Erythroblast (primary cell): ENCODE results near the gene MAGI1.

ENCODE experiments used
- DNase-seq, 2 experiments: peaks; one replicate each; lab custom pipeline; 2025; lab: John Stamatoyannopoulos, UW
- GATA1 ChIP-seq: IDR thresholded peaks from 2 replicates; pipeline ENCODE4 v1.6.1; 2011; ENCODE audit warnings: low read depth, mild to moderate bottlenecking, control low read depth, low read length, moderate library complexity
- POLR2A ChIP-seq: IDR thresholded peaks from 2 replicates; pipeline ENCODE4 v1.6.1; 2011; ENCODE audit warnings: mild to moderate bottlenecking, low read length

Gene MAGI1

DNA sequence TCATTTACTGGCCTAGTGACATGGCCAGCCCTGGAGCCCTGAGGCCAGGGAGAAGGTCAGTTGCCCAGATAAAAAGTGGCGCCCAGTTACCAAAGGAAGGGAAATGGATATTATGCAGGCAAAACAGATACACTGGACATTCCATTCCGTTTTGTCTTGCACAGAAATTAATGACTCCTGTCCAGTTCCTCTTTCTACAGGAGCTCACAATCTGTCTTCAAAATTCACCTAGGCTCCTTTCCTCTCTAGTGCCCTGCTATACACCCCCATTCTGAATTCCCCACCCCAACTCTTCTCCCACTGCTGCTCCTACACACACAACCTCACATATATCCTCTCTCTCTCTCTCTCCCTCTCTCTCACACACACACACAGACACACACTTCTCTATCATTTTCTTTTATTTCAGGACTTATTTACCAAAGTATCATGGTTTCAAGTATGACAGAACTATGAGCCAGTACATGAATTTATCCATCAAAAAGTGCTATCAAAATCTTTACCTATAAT, 229.0 kb downstream of the MAGI1 start:
- DNase-seq, result no peak
- TF ChIP-seq POLR2A (no peak), GATA1 (no peak)

DNA sequence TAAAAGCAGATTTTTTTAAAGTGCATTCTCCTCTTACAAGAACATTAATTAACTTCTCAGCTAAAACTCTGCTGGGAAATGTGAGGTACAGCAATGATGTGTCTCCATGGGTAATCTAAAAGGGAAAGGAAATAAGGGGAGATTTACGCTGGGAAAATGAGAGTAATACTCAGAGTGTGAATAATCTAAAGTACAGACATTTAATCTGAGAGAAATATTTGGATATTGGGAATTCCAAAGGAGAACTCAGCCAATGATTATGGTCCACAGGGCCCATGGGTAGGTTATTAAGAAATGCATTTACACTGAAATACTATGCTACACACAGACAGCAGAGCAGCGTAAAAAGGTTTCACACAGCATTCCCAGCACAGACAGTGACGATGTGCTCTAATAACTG, 229.9 kb downstream of the MAGI1 start:
- DNase-seq, result no peak
- no peak for TF ChIP-seq GATA1
- no peak for TF ChIP-seq POLR2A

DNA sequence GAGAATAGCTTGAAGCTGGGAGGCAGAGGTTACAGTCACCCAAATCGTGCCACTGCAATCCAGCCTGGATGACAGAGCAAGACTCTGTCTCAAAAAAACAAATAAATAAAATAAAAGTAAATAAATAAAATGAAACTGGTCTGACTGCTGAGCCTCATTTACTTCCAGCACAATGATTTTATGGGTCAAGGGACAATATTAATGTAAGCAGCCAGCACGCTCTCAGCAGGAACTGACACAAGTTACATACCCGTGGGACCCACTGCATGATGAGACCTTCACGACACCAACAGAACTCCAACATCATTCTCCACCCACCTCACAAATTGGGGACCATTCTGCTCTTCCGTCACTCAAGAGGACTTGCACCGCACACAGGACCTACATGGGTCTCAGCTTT, 230.3 kb downstream of the MAGI1 start:
- TF ChIP-seq GATA1 (no peak), POLR2A (no peak)
- DNase-seq, result no peak

DNA sequence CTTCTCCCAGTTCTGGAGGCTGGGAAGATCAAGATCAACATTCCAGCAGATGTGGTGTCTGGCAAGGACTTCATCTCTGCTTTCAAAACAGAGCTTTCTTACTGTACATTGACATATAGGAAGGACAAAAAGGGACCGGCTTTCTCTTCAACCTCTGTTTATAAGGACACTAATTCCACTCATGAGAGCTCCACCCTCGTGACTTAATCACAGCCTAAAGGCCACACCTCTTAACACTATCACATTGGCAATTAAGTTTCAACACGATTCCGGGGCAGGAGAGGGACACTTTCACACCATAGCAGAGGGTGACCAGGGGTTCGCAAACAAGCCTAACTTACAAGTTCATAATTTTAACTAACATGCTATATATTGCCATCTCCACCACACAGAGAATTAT, 231.5 kb downstream of the MAGI1 start:
- DNase-seq, result no peak
- TF ChIP-seq GATA1 (no peak), POLR2A (no peak)

DNA sequence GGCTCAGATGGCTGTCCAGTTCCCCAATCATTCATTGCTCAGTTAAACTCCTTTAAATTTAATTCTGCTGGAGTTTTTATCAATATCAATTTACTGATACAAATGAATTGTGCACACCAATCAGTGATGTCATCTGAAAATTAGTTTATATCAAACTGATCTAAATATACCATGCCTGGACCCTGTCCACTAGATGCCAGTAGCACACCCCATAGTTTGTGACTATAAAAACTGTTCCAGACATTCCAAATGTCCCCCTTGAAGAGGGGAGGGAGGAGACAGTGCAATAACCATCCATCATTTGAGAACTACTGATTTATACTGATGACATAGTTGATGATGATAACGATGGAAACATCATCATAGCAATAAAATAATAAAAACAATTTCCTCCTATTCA, 232.1 kb downstream of the MAGI1 start:
- DNase-seq, result no peak

DNA sequence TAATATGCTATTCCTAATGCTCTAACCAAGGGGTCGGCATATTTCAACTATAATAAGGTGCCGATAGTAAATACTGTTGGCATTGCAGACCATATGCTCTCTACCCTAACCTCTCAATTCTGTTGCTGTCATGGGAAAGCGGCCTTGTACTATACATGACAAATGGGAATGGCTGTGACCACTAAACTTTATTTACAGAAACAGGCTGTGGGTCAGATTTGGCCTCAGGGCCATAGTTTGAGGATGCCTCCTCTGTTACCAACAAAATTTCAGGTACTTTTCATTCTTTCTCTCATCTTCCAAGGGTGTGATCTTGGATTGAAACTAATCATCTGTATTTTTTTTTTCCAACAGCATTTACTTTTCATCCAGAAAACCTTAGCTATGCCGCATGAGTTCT, 242.0 kb downstream of the MAGI1 start:
- DNase-seq, result no peak
- TF ChIP-seq GATA1 (no peak), POLR2A (no peak)

More for the DNA sequence above, 232.1 kb downstream of the MAGI1 start:
- TF ChIP-seq GATA1 (no peak), POLR2A (no peak)

DNA sequence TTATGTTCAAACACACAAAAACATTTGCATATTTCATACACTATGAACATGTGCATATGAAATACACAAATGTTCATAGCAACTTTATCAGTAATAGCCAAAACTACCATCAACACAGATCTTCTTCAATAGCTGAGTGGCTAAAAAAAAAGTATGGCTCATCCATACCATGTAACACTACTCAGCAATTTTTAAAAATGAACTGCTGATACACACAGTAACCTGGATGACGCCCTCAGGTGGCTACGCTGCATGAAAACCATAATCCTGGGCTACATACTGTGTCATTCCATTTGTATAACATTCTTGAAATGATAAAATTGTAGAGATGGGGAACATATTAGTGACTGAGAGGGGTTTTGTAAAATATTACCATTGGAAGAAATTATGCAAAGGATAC, 243.6 kb downstream of the MAGI1 start:
- no peak for TF ChIP-seq GATA1
- no peak for TF ChIP-seq POLR2A

DNA sequence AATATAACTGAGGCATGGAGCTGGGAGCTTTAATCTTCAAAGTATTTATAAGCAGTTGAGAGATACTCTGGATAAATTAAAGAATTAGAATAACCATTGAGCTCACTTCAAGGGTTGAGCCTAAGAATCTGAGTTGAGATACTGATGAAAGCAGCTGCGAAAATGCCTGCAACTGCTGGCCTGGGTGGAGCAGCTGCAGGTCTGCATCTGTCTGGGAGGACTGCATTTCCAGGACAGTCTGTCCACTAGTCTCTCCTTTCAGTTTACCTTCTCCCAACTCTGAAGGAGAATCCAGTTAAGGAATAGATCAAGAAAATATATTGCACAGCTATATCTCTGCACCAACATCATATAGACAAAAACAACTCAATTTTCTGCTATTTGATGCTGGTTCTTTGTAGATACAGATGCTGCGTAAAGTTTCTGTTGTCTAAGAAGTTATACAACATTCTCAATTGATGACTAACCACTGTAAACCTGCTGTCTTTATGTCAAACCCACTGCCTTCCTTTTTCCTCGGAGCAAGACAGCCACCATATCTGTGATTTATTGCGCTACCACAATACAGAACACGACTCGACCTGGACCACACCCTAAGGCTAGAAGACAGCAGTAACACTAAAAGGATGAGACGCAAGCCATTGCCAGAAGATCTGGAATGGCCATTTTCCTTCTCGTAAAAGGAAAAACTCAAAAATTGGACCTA, 245.1 kb downstream of the MAGI1 start:
- DNase-seq, result no peak
- no peak for TF ChIP-seq GATA1
- no peak for TF ChIP-seq POLR2A

More for the DNA sequence above, 243.6 kb downstream of the MAGI1 start:
- no peak for DNase-seq

DNA sequence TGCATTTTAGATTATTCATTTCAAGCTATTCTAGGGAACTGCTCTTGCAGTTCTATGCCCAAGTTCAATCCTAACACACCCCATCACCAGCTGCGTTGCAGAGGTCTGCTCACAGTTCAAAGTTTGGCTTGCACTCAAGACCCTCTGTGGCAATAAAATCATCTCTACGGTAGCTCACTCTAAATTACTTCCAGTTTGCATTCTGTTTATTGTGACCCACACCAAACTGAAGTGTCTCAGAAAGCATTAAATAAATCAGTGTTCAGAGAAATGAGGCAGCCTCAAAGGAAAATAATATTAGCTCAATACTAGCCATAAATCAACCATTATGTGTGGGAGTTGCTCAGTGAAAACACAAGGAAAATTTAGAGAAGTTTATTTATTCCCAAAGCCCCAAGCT, 250.3 kb downstream of the MAGI1 start:
- no peak for TF ChIP-seq POLR2A
- no peak for TF ChIP-seq GATA1
- DNase-seq, result no peak

DNA sequence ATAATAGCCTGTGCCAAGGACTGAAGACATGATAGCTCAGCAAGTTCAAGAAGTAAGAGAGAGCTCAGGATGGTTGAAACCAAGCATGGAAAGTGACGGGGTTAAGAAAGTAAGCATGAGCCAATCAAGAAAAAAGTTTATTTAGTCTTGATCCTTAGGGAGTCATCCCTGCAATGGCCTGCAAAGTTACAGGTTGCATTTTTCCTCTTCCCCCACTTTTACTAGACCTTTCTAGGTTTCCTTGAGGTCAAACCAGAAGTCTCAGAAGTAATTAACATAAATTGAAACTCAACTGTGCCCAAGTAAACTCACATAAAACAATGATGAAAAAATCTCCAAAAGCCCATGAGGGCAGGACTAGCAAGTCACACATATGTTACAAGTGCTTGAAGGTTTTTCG, 250.9 kb downstream of the MAGI1 start:
- DNase-seq, result no peak
- TF ChIP-seq GATA1 (no peak), POLR2A (no peak)

DNA sequence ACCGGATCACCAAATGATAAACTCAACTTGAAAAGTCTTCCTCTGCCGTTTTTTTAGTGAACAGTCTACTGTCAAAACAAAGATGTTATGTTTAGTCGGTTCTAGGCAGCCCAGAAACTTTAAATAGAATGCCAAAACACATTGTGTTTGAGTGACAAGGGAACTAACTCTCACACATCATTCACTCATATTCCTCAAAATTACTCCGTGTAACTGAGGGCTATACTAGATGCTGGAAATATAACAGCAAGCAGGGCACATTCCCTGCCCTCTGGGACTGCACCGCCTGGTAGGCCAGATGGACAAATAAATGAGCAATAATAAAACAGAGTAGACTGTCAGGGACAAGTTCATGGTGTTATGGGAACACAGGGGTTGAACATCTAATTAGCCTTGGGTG, 251.4 kb downstream of the MAGI1 start:
- TF ChIP-seq GATA1 (no peak), POLR2A (no peak)
- no peak for DNase-seq

DNA sequence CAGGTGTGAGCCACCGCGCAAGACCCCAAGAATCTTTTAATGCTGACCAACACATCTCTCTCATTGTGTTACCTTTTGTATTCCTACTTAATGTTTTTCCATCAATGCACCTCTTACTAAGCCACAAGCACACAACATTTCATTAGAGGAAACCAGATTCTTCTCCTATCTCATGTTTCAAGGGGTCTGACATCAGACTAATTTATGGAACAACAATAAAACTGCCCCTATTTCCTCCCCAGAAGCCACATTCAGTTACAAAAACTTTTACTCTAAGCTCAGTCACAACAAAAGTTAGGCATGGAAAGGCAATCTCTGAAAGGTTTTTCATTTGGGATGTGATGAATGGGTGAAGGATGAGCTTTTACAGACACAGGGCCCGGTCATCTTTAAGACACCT, 251.8 kb downstream of the MAGI1 start:
- TF ChIP-seq POLR2A (no peak), GATA1 (no peak)
- no peak for DNase-seq

DNA sequence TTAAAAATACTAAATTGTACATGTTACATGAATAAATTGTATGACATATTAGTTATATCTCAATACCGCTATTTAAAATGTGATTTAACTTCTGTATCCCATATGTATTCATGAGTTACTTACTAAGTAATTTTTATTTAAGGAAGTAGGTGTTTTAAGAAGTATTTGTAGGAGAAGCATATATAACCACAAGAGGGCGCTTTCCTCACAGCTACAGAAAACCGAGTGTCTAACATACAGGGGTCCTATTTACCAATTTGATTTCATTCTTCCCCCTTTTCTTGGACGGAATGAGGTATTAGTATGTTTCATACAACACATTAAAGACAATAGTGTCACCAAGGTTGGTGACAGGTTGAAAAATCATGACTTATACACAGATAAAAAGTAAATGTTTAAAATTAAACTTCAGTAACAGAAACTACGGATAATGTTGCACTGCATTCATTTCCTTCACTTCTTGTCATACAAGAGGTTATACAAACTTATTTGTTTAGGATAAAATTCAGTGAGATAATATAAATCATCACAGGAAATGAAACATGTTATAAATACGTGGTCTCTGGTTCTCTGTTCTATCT, 253.6 kb downstream of the MAGI1 start:
- TF ChIP-seq POLR2A, result no peak
- no peak for TF ChIP-seq GATA1
- DNase-seq, result peak; percentile 42 to 55

DNA sequence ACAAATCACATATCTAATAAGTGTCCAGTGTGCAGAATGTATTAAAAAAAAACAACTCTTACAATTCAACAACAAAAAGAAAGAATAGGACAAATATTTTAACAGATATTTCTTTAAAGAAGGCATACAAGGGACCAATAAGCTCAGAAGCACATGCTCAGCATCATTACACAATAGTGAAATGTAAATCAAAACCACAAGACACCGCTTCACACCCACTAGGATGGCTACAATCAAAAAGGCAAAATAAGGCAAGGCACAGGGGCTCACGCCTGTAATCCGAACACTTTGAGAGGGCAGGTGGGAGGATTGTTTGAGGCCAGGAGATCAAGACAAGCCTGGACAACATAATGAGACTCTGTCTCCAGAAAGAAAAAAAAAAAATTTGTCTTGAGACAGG, 255.6 kb downstream of the MAGI1 start:
- DNase-seq, result no peak
- TF ChIP-seq POLR2A (no peak), GATA1 (no peak)
